Measurements from ENCODE around the gene KIF17.

The KIF17 gene

GRCh38 chr1:20709868-20710267 lies 7.9 kb downstream of the KIF17 start:
- no peak for DNase-seq

GRCh38 chr1:20708891-20709290 lies 8.9 kb downstream of the KIF17 start:
- DNase-seq: no peak

- no peak for DNase-seq
These were observed 9.8 kb downstream of the KIF17 start for GRCh38 chr1:20708057-20708456.

GRCh38 chr1:20706841-20707240 lies 11.0 kb downstream of the KIF17 start:
- no peak for DNase-seq

- DNase-seq: no peak
These were observed 12.5 kb downstream of the KIF17 start for GRCh38 chr1:20705203-20705755.

- no peak for DNase-seq
These were observed 13.2 kb downstream of the KIF17 start for GRCh38 chr1:20704390-20705202.

- DNase-seq: no peak
These were observed 14.6 kb downstream of the KIF17 start for GRCh38 chr1:20703124-20703756.

GRCh38 chr1:20702416-20702815 lies 15.4 kb downstream of the KIF17 start:
- DNase-seq: no peak

- no peak for DNase-seq
These were observed 16.0 kb downstream of the KIF17 start for GRCh38 chr1:20701847-20702246.

- no peak for DNase-seq
These were observed 16.4 kb downstream of the KIF17 start for GRCh38 chr1:20701446-20701845.

GRCh38 chr1:20700636-20701215 lies 17.1 kb downstream of the KIF17 start:
- DNase-seq: no peak

- no peak for DNase-seq
These were observed 18.2 kb downstream of the KIF17 start for GRCh38 chr1:20699558-20699957.

- DNase-seq: no peak
These were observed 19.5 kb downstream of the KIF17 start for GRCh38 chr1:20698195-20698910.

GRCh38 chr1:20697563-20697962 lies 20.2 kb downstream of the KIF17 start:
- no peak for DNase-seq

GRCh38 chr1:20696397-20697333 lies 21.1 kb downstream of the KIF17 start:
- peak; percentile 79 to 80 for DNase-seq

GRCh38 chr1:20695515-20695914 lies 22.3 kb downstream of the KIF17 start:
- DNase-seq: no peak

- DNase-seq: no peak
These were observed 24.2 kb downstream of the KIF17 start for GRCh38 chr1:20693623-20694022.

- no peak for DNase-seq
These were observed 25.9 kb downstream of the KIF17 start for GRCh38 chr1:20691872-20692271.

GRCh38 chr1:20689645-20690056 lies 28.2 kb downstream of the KIF17 start:
- DNase-seq: no peak

- no peak for DNase-seq
These were observed 30.7 kb downstream of the KIF17 start for GRCh38 chr1:20686883-20687725.

GRCh38 chr1:20685741-20686140 lies 32.1 kb downstream of the KIF17 start:
- DNase-seq: no peak

All from stimulated activated CD4-positive, alpha-beta T cell treated with anti-CD3 and anti-CD28 coated beads, Interleukin-2, amount 100 ng/mL, for 24 hours (primary cell).